Hepatic stellate cell (primary cell): ENCODE results near the gene GAK.
A peak's percentile ranks its signal among the peaks of the same experiment; 100 is the strongest.
"Not testable (repeated sequence)": the region's sequence is repeated elsewhere in the genome, so short reads cannot be mapped to it uniquely, and the experiment has no call there.

ENCODE experiments used
- DNase-seq: peaks from one replicate; pipeline ENCODE4 v3.0.0; 2011; ENCODE audit warnings: low spot score

Gene GAK

GRCh38 chr4:931960-932712 is at the start of gene GAK, which contains the start of gene TMEM175:
GAK (minus strand) TSS chr4:932316; CDS start chr4:932187, 129 bp downstream.
TMEM175 (plus strand) TSS chr4:932460; CDS start chr4:947740, 15,280 bp downstream.
- peak; percentile 100 for DNase-seq

GRCh38 chr4:978957-979701 is 47.0 kb upstream of the GAK start:
- DNase-seq = peak; percentile 44

GRCh38 chr4:976016-976415 is 43.9 kb upstream of the GAK start:
- DNase-seq = not testable (repeated sequence)

DNA sequence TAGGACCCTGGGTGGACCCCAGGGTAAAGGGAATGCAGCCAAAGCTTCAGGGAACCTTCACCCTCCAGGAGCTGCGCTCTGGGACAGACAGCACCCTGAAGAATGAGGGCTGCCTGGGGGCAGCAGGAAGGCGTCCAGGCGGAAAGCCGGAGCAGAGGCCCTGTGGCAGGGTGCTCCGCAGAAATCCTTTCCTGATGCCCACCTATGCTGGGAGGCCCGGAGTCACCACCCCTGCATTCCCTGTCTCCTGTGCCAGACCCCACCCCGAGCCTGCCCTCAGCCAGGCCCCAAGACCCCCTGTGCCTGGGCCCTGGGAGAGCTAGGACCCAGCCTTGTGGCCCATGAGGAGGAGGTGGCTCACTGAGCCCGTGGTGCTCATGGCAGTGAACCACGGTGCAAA is 42.6 kb upstream of the GAK start:
- no peak for DNase-seq

DNA sequence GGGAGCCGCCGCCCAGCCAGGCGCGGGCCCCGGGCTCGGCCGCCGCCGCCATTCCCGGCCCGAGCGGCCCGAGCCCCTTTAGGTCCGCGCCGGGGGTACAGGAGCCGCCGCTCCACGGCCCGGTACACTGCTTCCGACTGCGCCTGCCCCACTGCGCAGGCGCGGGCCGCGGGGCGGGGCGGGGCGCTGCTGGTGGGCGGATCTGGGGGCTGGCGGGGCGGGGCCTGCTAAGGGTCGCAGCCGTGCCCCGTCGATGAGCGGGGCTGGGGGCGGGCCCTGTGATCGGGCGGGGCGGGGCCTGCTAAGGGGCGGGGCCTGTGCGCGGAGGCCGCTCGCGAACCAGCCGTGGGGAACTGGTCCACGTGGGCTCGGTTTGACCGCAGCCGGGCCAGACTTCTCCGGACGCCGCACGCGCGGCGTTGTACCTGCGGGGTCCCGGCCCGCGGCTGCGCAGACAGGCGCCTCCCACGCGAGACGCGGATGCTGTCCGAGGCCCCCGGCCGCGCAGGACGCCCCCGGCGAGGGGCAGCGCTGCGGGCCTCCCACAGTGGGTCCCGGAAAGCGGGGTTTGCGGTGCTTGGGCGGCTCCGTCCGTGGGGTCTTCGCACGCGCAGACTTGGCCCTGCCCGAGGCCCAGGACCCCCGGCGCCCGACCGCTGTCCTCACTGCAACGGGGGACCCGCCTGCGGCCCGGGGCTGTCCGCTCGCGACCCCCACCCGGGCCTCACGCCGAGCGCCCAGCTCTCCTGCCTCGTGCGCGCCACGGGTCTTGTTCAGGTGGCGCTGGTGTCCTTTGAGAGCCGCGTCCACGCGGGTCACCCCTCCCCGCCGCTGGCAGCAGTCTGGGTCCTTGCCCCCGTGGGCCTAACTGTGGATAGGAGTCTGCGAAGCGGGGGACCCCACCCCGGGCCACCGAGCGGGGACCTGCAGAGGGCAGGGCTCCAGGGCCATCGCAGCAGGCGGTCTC is 41.6 kb upstream of the GAK start, which contains the start of gene DGKQ:
DGKQ (minus strand) TSS at position 139 of the 967 bp plus-strand sequence; CDS start at position 52, 87 bp downstream.
- peak; percentile 97 for DNase-seq

- DNase-seq = peak; percentile 77
Measured at GRCh38 chr4:972651-973424, 40.7 kb upstream of the GAK start.

DNA sequence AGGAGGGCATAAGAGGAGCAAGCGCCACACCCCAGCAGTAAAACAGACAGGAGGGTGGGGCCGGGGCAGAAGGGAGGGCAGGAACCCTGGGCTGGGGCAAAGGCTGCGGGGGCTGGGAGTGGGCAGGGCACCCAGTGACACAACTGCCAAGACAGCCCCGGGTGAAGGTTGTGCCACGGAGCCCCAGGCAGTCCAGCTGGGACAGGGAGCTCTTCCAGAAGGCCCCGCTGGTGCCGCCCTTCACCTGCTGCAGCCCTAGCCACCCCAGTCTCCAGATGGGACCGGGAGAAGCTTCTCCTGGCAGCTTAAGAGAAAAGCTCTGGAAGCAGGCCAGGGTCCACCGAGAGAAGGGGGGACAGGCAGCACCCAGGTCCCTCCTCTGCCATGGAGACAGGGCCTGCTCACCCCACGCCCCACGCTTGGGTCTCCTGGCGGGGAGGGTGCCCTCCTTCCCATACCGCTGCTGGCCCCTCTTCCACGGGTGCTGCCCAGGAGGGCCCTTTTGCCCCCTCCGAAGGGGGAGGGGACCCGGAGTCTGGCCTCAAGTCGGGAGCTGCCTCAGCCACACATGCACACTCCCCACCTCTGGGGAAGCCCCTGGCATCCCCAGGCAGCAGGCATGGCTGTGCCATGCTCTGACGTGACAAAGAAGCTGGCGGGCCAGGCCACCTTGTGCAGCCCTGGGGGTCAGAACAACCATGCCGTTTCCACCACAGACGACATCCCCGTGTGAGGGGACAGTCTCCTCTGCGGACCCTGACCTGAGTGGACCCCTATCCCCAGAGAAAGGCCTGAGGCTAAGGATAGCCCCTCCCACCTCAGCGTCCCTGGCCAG is 39.8 kb upstream of the GAK start:
- DNase-seq = no peak

GRCh38 chr4:970854-971520 is 38.9 kb upstream of the GAK start:
- DNase-seq = no peak

- DNase-seq = no peak
Measured at GRCh38 chr4:970046-970745, 38.1 kb upstream of the GAK start.

DNA sequence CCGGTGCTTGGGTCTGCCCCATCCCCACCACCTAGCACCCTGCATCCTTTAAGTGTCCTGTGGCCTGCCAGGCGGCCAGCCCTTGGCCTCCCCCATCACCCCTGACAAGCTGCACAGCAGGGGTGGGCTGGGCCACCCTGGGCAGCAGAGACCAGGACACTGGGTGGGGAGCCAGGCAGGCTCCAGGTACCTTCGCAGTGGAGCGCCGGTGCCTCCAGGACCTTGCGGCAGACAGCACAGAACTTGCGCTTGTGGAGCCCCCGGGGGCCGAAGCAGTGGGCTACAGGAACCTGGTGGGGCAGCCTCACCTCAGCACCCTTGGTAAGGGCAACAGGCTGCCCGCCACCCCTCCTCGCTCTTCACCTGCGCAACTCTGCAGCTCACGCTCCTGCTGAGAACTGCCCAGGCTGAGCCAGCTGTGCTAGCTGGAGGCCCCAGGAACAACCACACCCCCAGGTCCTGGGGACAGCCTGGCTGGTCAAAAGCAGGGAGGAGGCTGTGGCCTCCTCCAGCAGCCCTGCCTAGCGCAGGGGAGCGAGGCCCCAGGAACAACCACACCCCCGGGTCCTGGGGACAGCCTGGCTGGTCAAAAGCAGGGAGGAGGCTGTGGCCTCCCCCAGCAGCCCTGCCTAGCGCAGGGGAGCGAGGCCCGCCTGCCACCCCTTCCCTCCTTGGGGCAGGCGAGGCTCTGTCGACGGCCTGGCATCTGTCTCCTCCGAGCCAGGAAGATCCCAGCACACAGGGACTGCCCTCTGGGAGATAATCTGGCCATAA is 36.7 kb upstream of the GAK start:
- DNase-seq = no peak

DNA sequence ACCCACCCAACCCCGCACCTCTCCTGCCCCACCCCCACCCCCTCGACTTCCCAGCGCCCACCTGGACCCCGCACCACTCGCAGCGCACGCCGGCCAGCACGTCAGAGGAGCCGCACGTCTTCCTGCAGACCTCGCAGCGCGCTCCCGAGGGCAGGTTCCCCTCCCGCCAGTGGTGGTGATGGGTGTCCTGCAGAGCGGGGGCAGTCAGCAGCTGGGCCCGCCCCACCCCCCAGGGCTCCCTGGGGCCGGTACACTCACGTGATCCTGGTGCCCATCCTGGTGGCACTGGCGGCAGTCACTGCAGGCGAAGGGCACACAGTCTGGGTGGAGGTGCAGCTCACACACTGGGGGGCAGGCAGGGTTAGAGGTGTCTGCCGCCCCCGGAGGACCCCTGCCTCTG is 36.1 kb upstream of the GAK start:
- no peak for DNase-seq

GRCh38 chr4:967113-968104 is 35.3 kb upstream of the GAK start:
- no peak for DNase-seq

- no peak for DNase-seq
Measured at GRCh38 chr4:966266-967112, 34.4 kb upstream of the GAK start.

- DNase-seq = no peak
Measured at GRCh38 chr4:965766-966134, 33.6 kb upstream of the GAK start.

DNA sequence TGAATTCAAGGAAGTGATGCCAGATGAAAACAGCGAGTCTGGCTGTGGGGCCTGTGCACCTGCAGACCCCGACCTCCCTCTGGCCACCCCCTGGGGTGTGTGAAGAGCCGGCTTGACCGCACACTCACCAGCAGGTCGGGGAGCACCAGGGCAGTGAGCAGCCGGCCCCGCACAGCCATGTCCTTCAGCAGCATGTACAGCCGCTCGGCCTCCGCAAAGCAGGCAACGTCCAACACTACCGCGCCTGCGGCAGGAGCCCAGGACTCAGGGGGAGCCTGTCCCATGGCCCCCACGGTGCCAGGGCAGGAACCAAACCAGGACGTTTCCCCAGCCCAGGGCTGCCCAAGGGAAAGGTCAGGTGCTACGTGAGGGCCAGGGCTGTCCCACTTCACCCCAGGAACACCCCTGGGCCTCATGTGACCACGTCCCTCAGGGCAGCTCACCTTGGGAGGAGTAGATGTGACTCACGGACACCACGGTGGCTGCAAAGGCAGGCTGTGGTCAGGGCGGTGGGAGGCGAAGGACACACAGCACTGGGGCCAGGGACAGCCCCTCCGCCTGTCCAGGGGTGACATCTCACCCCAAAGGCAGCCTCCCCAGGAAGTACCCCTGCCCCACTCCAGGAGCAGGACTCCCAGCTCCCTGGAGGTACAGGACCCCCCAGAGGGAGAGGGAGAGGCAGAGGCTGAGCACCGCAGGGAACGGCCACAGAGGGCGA is 33.1 kb upstream of the GAK start:
- DNase-seq = no peak
